Globus pallidus (tissue), 1 donor: ENCODE measurements around the gene OR5H6.
"Not testable (repeated sequence)": the region's sequence is repeated elsewhere in the genome, so short reads cannot be mapped to it uniquely, and the experiment has no call there.

Experiments used
- DNase-seq: peaks from one replicate; pipeline ENCODE4 v3.0.0-alpha.2; 2015; ENCODE audit warnings: low spot score

Gene OR5H6

DNA sequence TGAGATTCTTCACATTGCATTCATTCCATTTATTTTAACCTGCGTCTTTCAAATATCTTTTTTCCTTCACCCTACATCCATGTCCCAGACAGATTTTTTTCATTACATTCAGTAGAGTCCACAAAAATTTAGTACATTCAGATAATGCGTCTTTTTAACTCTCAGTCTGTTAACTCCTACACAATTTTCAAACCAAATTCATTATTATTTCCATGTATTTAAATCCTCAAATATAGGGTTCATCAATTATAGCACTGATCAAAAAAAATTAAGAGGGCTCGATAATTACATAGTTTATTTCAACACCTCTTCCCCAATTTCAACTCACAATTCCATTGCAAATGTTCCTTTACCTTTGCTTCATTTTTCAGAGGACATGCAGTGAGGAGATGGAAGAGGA lies at the start of gene OR5H6:
Gene OR5H6 (plus strand): TSS at position 301 of the 400 bp plus-strand sequence. CDS start 89 bp downstream, at position 390.
- no peak for DNase-seq

DNA sequence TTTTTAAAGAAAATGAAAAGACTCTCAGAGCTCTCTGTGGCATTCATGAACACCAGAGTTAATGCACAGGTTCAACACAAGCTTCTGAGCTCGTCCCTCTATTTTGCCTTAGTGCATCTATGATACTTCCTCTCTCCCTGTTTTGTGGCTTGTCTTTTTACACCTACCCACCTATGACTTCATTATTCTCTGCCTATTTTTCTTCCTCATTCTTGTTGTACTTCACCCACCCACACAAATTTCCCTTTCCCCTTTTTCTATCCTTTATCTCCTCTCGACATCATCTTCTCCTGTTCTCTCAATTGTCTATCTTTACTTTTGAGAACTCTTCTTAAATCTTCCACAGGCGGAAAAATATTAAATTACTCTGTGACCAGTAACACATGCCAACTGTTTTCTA lies 49.0 kb upstream of the OR5H6 start:
- DNase-seq, result no peak

DNA sequence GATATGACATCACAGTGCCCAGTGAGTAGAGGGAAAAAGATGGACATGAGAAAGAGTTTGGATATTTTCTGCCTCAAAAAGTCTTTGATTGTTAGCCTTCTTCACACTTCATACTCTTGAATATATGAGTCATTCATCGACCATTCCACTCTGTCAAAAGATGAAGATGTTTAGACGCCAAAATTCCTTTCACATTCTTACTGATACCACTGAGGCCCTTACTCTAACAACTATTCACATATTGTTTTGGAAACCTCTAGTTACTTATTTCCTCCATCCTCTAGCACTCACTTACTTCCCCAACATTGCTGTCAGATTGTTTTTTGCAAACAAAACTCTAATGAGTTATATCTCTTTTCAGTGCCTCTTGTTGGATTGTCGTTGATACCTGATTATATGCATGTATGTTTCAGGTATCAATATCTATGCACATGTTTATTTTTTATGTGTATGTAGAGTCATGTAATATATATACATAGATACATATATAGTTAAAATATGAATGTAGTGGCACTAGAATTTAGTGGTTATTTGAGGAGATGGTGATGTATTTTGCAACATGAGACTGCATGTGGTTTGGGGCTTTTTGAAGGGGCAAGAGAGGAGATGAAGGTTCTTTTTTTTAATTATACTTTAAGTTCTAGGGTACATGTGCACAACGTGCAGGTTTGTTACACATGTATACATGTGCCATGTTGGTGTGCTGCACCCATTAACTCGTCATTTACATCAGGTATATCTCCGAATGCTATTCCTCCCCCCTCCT lies 40.0 kb upstream of the OR5H6 start:
- DNase-seq, result no peak

GRCh38 chr3:98232489-98232888 lies 31.6 kb upstream of the OR5H6 start:
- no peak for DNase-seq

GRCh38 chr3:98233468-98233867 lies 30.6 kb upstream of the OR5H6 start:
- no peak for DNase-seq

- no peak for DNase-seq
Measured at GRCh38 chr3:98240131-98240530, 23.9 kb upstream of the OR5H6 start.

DNA sequence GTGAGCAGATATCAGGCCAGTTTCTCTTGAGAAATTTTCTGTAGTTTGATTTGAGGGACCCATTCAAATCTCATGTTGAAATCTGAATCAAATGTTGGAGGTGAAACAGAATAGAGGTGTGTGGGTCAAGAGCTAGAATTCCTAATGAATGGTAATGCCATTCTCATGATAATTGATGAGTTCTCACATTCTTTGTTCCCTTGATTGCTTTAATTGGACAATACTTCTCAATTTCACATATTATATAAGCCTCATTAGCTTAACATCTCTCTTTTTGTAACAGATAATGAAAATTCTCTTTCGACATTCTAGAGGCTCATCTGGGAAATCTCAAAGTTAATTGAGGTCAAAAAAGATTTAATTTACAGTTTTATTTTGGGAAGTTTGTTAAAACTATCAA lies 21.9 kb upstream of the OR5H6 start:
- no peak for DNase-seq

DNA sequence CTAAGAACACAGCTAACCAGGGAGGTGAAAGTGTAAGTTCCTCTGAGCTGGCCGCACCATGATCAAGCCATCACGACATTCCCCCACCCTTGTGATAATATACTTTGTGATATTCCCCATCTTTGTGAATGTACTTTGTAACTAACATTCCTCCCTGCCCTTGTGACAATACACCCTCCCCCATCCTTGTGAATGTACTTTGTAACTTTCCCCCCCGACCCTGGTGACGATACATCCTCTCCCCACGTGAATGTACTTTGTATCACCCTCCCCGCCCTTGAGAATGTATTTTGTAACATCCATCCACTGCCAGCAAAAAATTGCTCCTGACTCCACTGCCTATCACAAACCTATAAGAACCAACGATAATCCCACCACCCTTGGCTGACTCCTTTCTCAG lies 20.2 kb upstream of the OR5H6 start:
- DNase-seq, result no peak

- no peak for DNase-seq
Measured at GRCh38 chr3:98246142-98246541, 17.9 kb upstream of the OR5H6 start.

- not testable (repeated sequence) for DNase-seq
Measured at GRCh38 chr3:98256026-98256425, 8.0 kb upstream of the OR5H6 start.

GRCh38 chr3:98259707-98260106 lies 4.3 kb upstream of the OR5H6 start:
- no peak for DNase-seq

- DNase-seq, result no peak
Measured at GRCh38 chr3:98262046-98262445, 2.0 kb upstream of the OR5H6 start.

- no peak for DNase-seq
Measured at GRCh38 chr3:98269846-98270245, 5.8 kb downstream of the OR5H6 start.

DNA sequence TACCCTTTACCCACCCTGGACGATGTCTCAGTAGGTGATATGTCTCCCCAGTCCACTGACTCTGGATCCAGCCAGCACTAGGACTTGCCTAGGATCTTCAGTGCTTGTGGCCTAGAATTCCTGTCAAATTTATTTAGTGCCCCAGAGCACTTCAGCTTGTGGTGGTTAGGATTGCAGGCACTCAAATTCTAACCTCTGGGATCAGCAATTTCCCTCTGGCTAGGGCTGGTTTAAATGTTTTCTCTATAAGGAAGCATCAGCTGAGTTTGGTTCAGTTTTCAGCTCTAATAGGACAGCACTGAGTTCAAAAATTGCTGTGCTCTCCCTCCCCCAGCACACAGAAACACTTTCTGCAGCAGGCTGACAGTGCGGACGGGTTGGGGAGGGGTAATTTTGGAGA lies 8.1 kb downstream of the OR5H6 start:
- DNase-seq, result no peak

GRCh38 chr3:98274914-98275313 lies 10.9 kb downstream of the OR5H6 start:
- DNase-seq, result no peak

DNA sequence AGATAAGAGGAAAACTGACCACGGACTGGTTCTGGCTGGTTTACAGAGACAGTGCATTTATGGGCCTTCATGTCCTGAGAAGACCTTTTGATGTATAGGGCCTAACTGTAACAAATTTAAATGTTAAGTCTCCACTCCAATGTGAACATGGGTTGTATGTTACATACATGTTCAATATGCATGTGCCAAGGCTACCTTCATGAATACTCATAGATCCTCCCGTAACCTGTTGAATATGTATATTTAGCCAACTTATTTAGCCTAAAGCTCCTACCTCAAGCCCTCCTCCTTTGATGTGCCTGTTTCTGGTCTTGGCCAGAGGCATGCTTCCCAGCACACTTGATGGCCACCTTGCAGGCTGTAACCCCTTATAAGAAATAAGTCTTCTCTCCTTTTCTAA lies 18.2 kb downstream of the OR5H6 start, which contains the start of gene OR5H2:
Gene OR5H2 (plus strand): TSS at position 301 of the 400 bp plus-strand sequence. CDS start 398 bp downstream, outside the sequence.
- no peak for DNase-seq

DNA sequence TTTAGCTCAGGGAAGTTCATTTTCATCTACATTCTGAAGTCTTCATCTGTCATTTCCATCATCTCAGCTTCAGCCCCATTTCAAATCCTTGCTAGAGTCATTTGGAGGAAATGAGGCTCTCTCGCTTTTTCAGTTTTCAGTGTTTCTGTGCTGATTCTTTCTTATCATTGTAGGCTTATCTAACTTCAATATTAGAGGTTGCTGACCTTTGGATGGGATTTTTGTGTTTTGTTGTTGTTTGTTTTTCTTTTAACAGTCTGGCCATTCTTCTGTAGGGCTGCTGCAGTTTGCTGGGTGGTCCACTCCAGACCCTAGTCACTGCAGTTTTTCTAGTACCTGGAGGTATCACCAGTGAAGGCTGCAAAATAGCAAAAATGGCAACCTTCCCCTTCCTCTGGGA lies 26.9 kb downstream of the OR5H6 start:
- no peak for DNase-seq

DNA sequence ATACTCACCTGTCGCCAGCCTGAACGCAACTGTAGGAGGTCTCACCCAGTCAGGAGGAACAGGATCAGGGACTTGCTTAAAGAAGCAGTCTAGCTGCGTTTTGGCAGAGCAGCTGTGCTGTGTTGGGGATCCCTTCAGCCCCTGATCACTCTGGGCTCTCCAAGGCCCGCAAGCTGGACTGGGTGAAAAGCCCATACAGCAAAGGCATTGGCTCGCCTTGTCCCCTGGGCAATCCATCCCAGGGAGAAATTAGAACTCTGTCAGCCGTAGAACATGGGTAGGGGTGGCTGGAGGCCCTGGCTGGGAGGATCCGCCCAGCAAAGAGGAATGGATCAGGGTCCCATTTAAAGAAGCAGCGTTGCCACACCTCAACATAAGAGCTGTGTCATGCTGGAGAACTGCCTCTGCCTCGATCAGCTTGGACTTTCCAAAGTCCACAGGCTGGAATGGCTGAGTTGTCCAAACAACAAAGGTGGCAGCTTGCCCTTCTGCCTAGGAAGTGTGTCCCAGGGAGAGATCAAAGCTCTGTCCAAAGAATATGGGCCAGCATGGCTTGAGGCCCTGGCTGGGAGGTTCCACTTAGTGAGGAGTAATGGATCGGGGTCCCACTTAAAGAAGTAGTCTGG lies 27.4 kb downstream of the OR5H6 start:
- DNase-seq, result no peak
